HepG2 (cell line): Measurements from ENCODE around the gene ADAMTSL4. TPM values are rescaled to one million over a fixed set of nuclear protein-coding genes. Genes with fewer than 3 reads are reported as not detected.

Source experiments
- ATAC-seq: fragments of 200-7000 bp; cut with Tn5 transposase; 3 replicates; pipeline ENCODE4 v1.9.1; 2020; ENCODE audit warnings: mild to moderate bottlenecking, moderate library complexity
- BruUV-seq: library from RNA; stranded (reverse); fragments of 400-500 nt; replicated peaks from 2 replicates; lab custom pipeline; 2021; lab: Mats Ljungman, UMichigan
- CTCF ChIA-PET: fragments of 300-600 bp; formaldehyde crosslinking; extraction: SDS; loops from one replicate; lab custom pipeline; 2021; ENCODE audit warnings: low total read pairs, inconsistent platforms, low intra/inter-chr PET ratio; lab: Yijun Ruan, JAX
- POLR2A ChIA-PET: fragments of 350-600 bp; sonication (Branson Sonifier 250); formaldehyde crosslinking; loops from one replicate; lab custom pipeline; 2020; ENCODE audit warnings: antibody characterized with exemption, inconsistent platforms; lab: Yijun Ruan, JAX
- DNase-seq: peaks from one replicate; pipeline ENCODE4 v3.0.0-alpha.2; 2015; ENCODE audit warnings: low spot score
- FAIRE-seq: peaks from 3 replicates; lab custom pipeline; 2011; peaks lifted over from hg19 to GRCh38; lab: Jason Lieb, UNC
- H2AFZ ChIP-seq: one replicate; pipeline ENCODE4 v1.6.1; 2011; ENCODE audit warnings: low read length, inconsistent platforms
- H3K27ac ChIP-seq: fragments of 300-600 bp; 3 replicates; pipeline ENCODE4 v1.8.0; 2011; ENCODE audit warnings: mixed run types, mild to moderate bottlenecking, mixed read lengths, low read length, inconsistent platforms; ENCODE audit not compliant: insufficient read depth; ENCODE audit errors: extremely low read length
- H3K27me3 ChIP-seq, 2 experiments: fragments of 200-600 bp in 1 of 2; 2 replicates in 1 of 2; 3 replicates in 1 of 2; pipeline versions ENCODE4 v1.6.0 to v1.8.0; 2011; ENCODE audit warnings: low read length in 2 of 2, mild to moderate bottlenecking in 2 of 2, moderate library complexity in 2 of 2, inconsistent platforms in 1 of 2; ENCODE audit not compliant: insufficient read depth in 2 of 2, control insufficient read depth in 1 of 2
- H3K36me3 ChIP-seq, 2 experiments: fragments of 200-600 bp in 1 of 2; replicated peaks in 1 of 2; 2 replicates in 1 of 2; 3 replicates in 1 of 2; pipeline versions ENCODE4 v1.5.1 to v1.8.0; 2011; ENCODE audit warnings: low read length in 2 of 2, inconsistent platforms in 1 of 2; ENCODE audit not compliant: insufficient read depth in 2 of 2, control insufficient read depth in 1 of 2
- H3K4me1 ChIP-seq: 2 replicates; pipeline ENCODE4 v1.5.1; 2012; ENCODE audit warnings: low read length, inconsistent platforms; ENCODE audit not compliant: insufficient read depth
- H3K4me2 ChIP-seq: 2 replicates; pipeline ENCODE4 v1.6.0; 2011; ENCODE audit warnings: low read depth, low read length, inconsistent platforms
- H3K4me3 ChIP-seq, 3 experiments: fragments of 200-600 bp in 1 of 3; sonication (generic), shearing (Covaris generic) in 1 of 3; replicated peaks in 1 of 3; 2 replicates each; pipeline ENCODE4 v1.5.1; 2011 to 2016; ENCODE audit warnings: low read length in 3 of 3, inconsistent platforms in 2 of 3, low read depth in 2 of 3, mild to moderate bottlenecking in 2 of 3, control low read depth in 1 of 3, mixed read lengths in 1 of 3; ENCODE audit not compliant: insufficient read depth in 1 of 3
- H3K79me2 ChIP-seq: one replicate; pipeline ENCODE4 v1.6.1; 2011; ENCODE audit warnings: low read length, inconsistent platforms; ENCODE audit not compliant: insufficient read depth
- H3K9ac ChIP-seq: 2 replicates; pipeline ENCODE4 v1.6.0; 2011; ENCODE audit warnings: mild to moderate bottlenecking, low read depth, low read length, inconsistent platforms; ENCODE audit not compliant: insufficient read depth
- H3K9me3 ChIP-seq: 2 replicates; pipeline ENCODE4 v1.5.1; 2012; ENCODE audit warnings: mild to moderate bottlenecking, low read length
- H4K20me1 ChIP-seq: 2 replicates; pipeline ENCODE4 v1.6.0; 2011; ENCODE audit warnings: inconsistent platforms, mild to moderate bottlenecking, low read length, moderate library complexity; ENCODE audit not compliant: insufficient read depth
- AGO1 ChIP-seq: fragments of 200-400 bp; formaldehyde crosslinking; IDR thresholded peaks from 2 replicates; pipeline ENCODE4 v1.6.1; 2017; ENCODE audit warnings: mild to moderate bottlenecking, low read depth, low read length, moderate library complexity; ENCODE audit not compliant: poor library complexity, severe bottlenecking
- FLYWCH1 ChIP-seq: sonication (generic); formaldehyde crosslinking; IDR thresholded peaks from 2 replicates; pipeline ENCODE4 v1.8.1; 2023; ENCODE audit warnings: mild to moderate bottlenecking, missing genetic modification reagents
- GATAD2A ChIP-seq: IDR thresholded peaks from 2 replicates; pipeline ENCODE4 v1.6.1; 2016
- NR2F2 ChIP-seq: IDR thresholded peaks from 2 replicates; pipeline ENCODE4 v1.6.1; 2012; ENCODE audit warnings: low read depth, inconsistent platforms, borderline replicate concordance
- PAF1 ChIP-seq: IDR thresholded peaks from 2 replicates; pipeline ENCODE4 v1.6.1; 2016; ENCODE audit warnings: missing genetic modification reagents, missing compliant biosample characterization
- PBX2 ChIP-seq: IDR thresholded peaks from 2 replicates; pipeline ENCODE4 v1.6.1; 2016; ENCODE audit warnings: control low read depth
- RELA ChIP-seq: sonication (generic); formaldehyde crosslinking; IDR thresholded peaks from 2 replicates; pipeline ENCODE4 v1.4.0; 2020; ENCODE audit warnings: missing genetic modification reagents
- STAT5B ChIP-seq: sonication (generic); formaldehyde crosslinking; IDR thresholded peaks from 2 replicates; pipeline ENCODE4 v1.4.0; 2020; ENCODE audit warnings: missing genetic modification reagents
- ZMAT5 ChIP-seq: sonication (generic); formaldehyde crosslinking; IDR thresholded peaks from 2 replicates; pipeline ENCODE4 v1.5.0; 2020; ENCODE audit warnings: mild to moderate bottlenecking, low read depth, missing genetic modification reagents, borderline replicate concordance
- ZMYM2 ChIP-seq: sonication (generic); formaldehyde crosslinking; IDR thresholded peaks from 2 replicates; pipeline ENCODE4 v1.8.0; 2022; ENCODE audit warnings: mild to moderate bottlenecking, missing genetic modification reagents
- ZNF180 ChIP-seq: sonication (generic); formaldehyde crosslinking; IDR thresholded peaks from 2 replicates; pipeline ENCODE4 v1.4.0; 2020; ENCODE audit warnings: low read depth, missing genetic modification reagents, borderline replicate concordance
- ZNF232 ChIP-seq: sonication (generic); formaldehyde crosslinking; IDR thresholded peaks from 2 replicates; pipeline ENCODE4 v1.4.0; 2020; ENCODE audit warnings: missing genetic modification reagents, borderline replicate concordance
- ZNF274 ChIP-seq: sonication (generic); formaldehyde crosslinking; IDR thresholded peaks from 2 replicates; pipeline ENCODE4 v1.5.1; 2020; ENCODE audit warnings: mild to moderate bottlenecking, missing genetic modification reagents
- ZNF556 ChIP-seq: sonication (generic); formaldehyde crosslinking; IDR thresholded peaks from 2 replicates; pipeline ENCODE4 v1.4.0; 2020; ENCODE audit warnings: mild to moderate bottlenecking, missing genetic modification reagents, borderline replicate concordance
- ZNF564 ChIP-seq: sonication (generic); formaldehyde crosslinking; IDR thresholded peaks from 2 replicates; pipeline ENCODE4 v1.8.1; 2023; ENCODE audit warnings: mild to moderate bottlenecking, missing genetic modification reagents
- ZNF687 ChIP-seq: sonication (generic); formaldehyde crosslinking; IDR thresholded peaks from 2 replicates; pipeline ENCODE4 v1.5.1; 2020; ENCODE audit warnings: mild to moderate bottlenecking, missing genetic modification reagents, moderate library complexity
- ZNF703 ChIP-seq: sonication (generic); formaldehyde crosslinking; IDR thresholded peaks from 2 replicates; pipeline ENCODE4 v1.5.1; 2020; ENCODE audit warnings: missing genetic modification reagents, mild to moderate bottlenecking, moderate library complexity, borderline replicate concordance
- ZNF720 ChIP-seq: sonication (generic); formaldehyde crosslinking; IDR thresholded peaks from 2 replicates; pipeline ENCODE4 v1.4.0; 2020; ENCODE audit warnings: missing genetic modification reagents
- WGBS: methylation state at CpG from one replicate; pipeline ENCODE4 v1.1.6; 2017; ENCODE audit warnings: low lambda C conversion rate; 5-methylcytosine and 5-hydroxymethylcytosine counted together
- in situ Hi-C: cut with HindIII; loops from 2 replicates; pipeline ENCODE4 v1.10.0; 2017; ENCODE audit warnings: low pct_unique_long_range_greater_than_20kb; ENCODE audit not compliant: extremely low pct_ligation_motif_present
- intact Hi-C: fragments of 100-400 bp; cut with micrococcal nuclease; formaldehyde crosslinking; loops from one replicate; pipeline ENCODE4 v1.10.0; 2022; ENCODE audit not compliant: unreplicated experiment
- polyA plus RNA-seq, 8 experiments: library from polyadenylated mRNA; depleted of rRNA in 3 of 8; stranded (reverse) in 7 of 8; unstranded in 1 of 8; fragments of >200 nt; fragmentation: Illumina TruSeq in 4 of 8; extraction: Trizol in 4 of 8; gene quantifications; 2 replicates each; pipeline versions ENCODE4 v1.2.1 to v1.2.3, GENCODE V29; 2011 to 2016; ENCODE audit warnings: low read depth in 4 of 8, missing spikeins in 1 of 8, mixed read lengths in 1 of 8; ENCODE audit not compliant: insufficient read depth in 1 of 8
- total RNA-seq, 5 experiments: library from RNA; depleted of rRNA; stranded (reverse); fragments of >200 nt; fragmentation: Illumina TruSeq; extraction: Trizol; gene quantifications; 2 replicates each; pipeline ENCODE4 v1.2.3, GENCODE V29; 2016; ENCODE audit warnings: low read depth in 1 of 5
- TF ChIP-seq, protein P1 (sequence below): IDR thresholded peaks from 2 replicates; pipeline ENCODE4 v1.6.1; 2016; ENCODE audit warnings: low read depth, borderline replicate concordance

The ADAMTSL4 gene
- total and polyA plus RNA-seq, 2 of the 13 experiments (the other 11 are each of a cell fraction or from before 2014, with no cell fraction given), result 3.9 to 16.4 TPM

DNA sequence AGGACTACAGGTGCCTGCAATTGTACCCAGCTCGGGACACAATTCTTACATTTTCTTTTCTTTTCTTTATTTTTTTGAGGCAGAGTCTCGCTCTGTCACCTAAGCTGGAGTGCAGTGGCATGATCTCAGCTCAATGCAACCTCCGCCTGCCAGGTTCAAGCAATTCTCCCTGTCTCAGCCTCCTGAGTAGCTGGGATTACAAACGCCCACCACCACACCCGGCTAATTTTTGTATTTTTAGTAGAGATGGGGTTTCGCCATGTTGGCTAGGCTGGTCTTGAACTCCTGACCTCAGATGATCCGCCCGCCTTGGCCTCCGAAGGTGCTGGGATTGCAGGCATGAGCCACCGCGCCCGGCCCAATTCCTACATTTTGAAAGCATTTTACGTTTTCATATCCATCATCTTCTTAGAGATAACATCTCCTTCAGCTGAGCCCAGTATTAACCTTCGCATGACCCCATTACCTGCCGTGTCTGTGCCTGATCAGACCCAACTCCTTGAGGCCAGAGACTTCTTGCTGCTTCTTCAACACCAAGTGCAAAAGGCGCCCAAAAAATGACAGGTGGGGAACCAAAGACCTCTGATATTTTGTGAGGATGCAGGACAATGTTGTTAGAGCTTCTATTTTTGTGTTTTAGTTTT lies 2.8 kb upstream of the ADAMTSL4 start:
- in situ Hi-C loops (no loop called here), intact Hi-C loops (no loop called here)
- no peak for FAIRE-seq
- no peaks in the 10 kb centered on the region for H3K79me2 ChIP-seq
- H3K36me3 ChIP-seq, result no peaks in the 10 kb centered on the region
- 83% methylated on average over 16 of the region's 16 CpGs for WGBS
- no peaks in the 10 kb centered on the region for H3K9me3 ChIP-seq
- CTCF ChIA-PET, result no interaction called here
- H3K9ac ChIP-seq, result no peak overlapping the region
- H3K27me3 ChIP-seq, result no peaks in the 10 kb centered on the region; a peak in 1 of 5 replicates
- peaks cover 50% of the 10 kb centered on the region for H3K4me1 ChIP-seq
- BruUV-seq, result no TSS peak
- H3K4me2 ChIP-seq, result no peak overlapping the region
- no peak overlapping the region for H2AFZ ChIP-seq
- ATAC-seq, result no peak
- no peak overlapping the region for H3K27ac ChIP-seq
- POLR2A ChIA-PET, result no interaction called here
- no peaks in the 10 kb centered on the region for H4K20me1 ChIP-seq
- TF ChIP-seq, protein P1, sequence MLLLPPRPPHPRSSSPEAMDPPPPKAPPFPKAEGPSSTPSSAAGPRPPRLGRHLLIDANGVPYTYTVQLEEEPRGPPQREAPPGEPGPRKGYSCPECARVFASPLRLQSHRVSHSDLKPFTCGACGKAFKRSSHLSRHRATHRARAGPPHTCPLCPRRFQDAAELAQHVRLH, result no peak
- TF ChIP-seq ZNF687 (CRISPR knock-in tag) (no peak), ZMYM2 (CRISPR knock-in tag) (no peak), AGO1 (no peak), RELA (CRISPR knock-in tag) (no peak), STAT5B (no peak), ZMAT5 (CRISPR knock-in tag) (no peak), FLYWCH1 (no peak), ZNF703 (CRISPR knock-in tag) (no peak), ZNF274 (no peak), PAF1 (CRISPR knock-in tag) (no peak), ZNF720 (CRISPR knock-in tag) (no peak), PBX2 (CRISPR knock-in tag) (no peak), ZNF564 (CRISPR knock-in tag) (no peak), NR2F2 (no peak), ZNF180 (CRISPR knock-in tag) (no peak), ZNF556 (CRISPR knock-in tag) (no peak), GATAD2A (no peak), ZNF232 (CRISPR knock-in tag) (no peak)
- H3K4me3 ChIP-seq, result no peak overlapping the region
- DNase-seq, result no peak
